ENCODE measurements around the gene ENG. TPM values are rescaled to one million over a fixed set of nuclear protein-coding genes. Genes with fewer than 3 reads are reported as not detected.

Gene ENG
- total RNA-seq, 1 donor from 2014 or later, result 323 TPM

GRCh38 chr9:127826253-127826913, 28.1 kb downstream of the ENG start:
- peak overlapping the region; percentile 83 for H3K27ac ChIP-seq
- peaks cover 72% of the 10 kb centered on the region for H3K36me3 ChIP-seq
- no peak for ATAC-seq

GRCh38 chr9:127825319-127826051, 29.0 kb downstream of the ENG start:
- TF ChIP-seq CTCF (IDR thresholded peaks at IDR 0.05), result peak; percentile 33
- intact Hi-C loops (cut with DNase I), result no loop called here
- ATAC-seq (peak; percentile 17 to 34), DNase-seq (peak; percentile 66)
- no peak overlapping the region for H3K27ac ChIP-seq
- H3K9me3 ChIP-seq, result no peaks in the 10 kb centered on the region
- H3K27me3 ChIP-seq (ENCODE audit: low read depth), result no peaks in the 10 kb centered on the region
- peaks cover 73% of the 10 kb centered on the region for H3K36me3 ChIP-seq
- H3K4me3 ChIP-seq, result no peak overlapping the region
- H3K4me1 ChIP-seq, result peaks cover 49% of the 10 kb centered on the region

More at GRCh38 chr9:127826253-127826913, 28.1 kb downstream of the ENG start:
- Histone ChIP-seq H3K27me3 (ENCODE audit: low read depth) (no peaks in the 10 kb centered on the region), H3K4me3 (no peak overlapping the region), H3K4me1 (peaks cover 55% of the 10 kb centered on the region), H3K9me3 (no peaks in the 10 kb centered on the region)
- intact Hi-C loops (cut with DNase I), result no loop called here
- no peak for DNase-seq
- no peak for TF ChIP-seq CTCF (IDR thresholded peaks at IDR 0.05)

- H3K27me3 ChIP-seq (ENCODE audit: low read depth), result no peaks in the 10 kb centered on the region
- no peak overlapping the region for H3K27ac ChIP-seq
- H3K4me1 ChIP-seq, result peaks cover 16% of the 10 kb centered on the region
- DNase-seq (no peak), ATAC-seq (no peak)
- TF ChIP-seq CTCF (IDR thresholded peaks at IDR 0.05), result no peak
- peaks cover 93% of the 10 kb centered on the region for H3K36me3 ChIP-seq
- intact Hi-C loops (cut with DNase I), result no loop called here
- H3K4me3 ChIP-seq, result no peak overlapping the region
- no peaks in the 10 kb centered on the region for H3K9me3 ChIP-seq
Observed at GRCh38 chr9:127822108-127822507, 32.4 kb downstream of the ENG start.

- Histone ChIP-seq H3K4me3 (no peak overlapping the region), H3K27me3 (ENCODE audit: low read depth) (no peaks in the 10 kb centered on the region), H3K9me3 (no peaks in the 10 kb centered on the region), H3K36me3 (peaks cover 95% of the 10 kb centered on the region), H3K27ac (no peak overlapping the region), H3K4me1 (no peaks in the 10 kb centered on the region)
- DNase-seq (no peak), ATAC-seq (no peak)
- intact Hi-C loops (cut with DNase I), result no loop called here
- TF ChIP-seq CTCF (IDR thresholded peaks at IDR 0.05), result no peak
Observed at GRCh38 chr9:127818574-127818973, 35.9 kb downstream of the ENG start.

GRCh38 chr9:127817881-127818434, 36.5 kb downstream of the ENG start:
- DNase-seq (no peak), ATAC-seq (no peak)
- Histone ChIP-seq H3K9me3 (no peaks in the 10 kb centered on the region), H3K27me3 (ENCODE audit: low read depth) (no peaks in the 10 kb centered on the region), H3K36me3 (peaks cover 95% of the 10 kb centered on the region), H3K4me1 (no peaks in the 10 kb centered on the region), H3K27ac (no peak overlapping the region), H3K4me3 (no peak overlapping the region)
- no peak for TF ChIP-seq CTCF (IDR thresholded peaks at IDR 0.05)
- intact Hi-C loops (cut with DNase I), result no loop called here
